NCI-H2029 (cell line): ENCODE results near the gene STK4.
A peak's percentile ranks its signal among the peaks of the same experiment; 100 is the strongest.

Experiments used
- DNase-seq: peaks from one replicate; lab custom pipeline; 2025; lab: John Stamatoyannopoulos, UW

STK4 gene

DNA sequence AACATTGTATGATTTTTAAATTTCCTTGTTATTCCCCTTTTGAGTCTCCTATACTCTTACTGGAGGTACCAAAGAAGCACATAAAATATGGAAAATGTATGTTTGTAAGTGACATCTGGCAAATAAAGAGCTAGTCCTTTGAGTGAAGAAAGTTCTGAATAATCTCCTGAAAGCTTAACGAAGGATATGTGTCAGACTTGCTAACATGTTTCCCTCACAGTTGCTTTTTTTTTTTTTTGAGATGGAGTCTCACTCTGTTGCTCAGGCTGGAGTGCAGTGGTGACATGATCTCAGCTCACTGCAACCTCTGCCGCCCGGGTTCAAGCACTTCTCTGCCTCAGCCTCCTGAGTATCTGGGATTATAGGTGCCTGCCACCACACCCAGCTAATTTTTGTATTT, 63.6 kb downstream of the STK4 start:
- DNase-seq, result no peak

DNA sequence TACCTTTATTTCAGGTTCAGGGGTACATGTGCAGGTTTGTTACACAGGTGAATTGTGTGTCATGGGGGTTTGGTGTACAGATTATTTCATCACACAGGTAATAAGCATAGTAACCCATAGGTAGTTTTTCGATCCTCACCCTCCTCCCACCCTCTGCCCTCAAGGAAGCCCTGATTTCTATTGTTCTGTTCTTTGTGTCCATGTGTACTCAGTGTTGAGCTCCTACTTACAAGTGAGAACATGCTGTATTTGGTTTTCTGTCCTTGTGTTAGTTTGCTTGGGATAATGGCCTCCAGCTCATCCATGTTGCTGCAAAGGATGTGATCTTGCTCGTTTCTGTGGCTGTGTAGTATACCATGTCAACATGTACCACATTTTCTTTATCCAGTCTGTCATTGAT, 66.0 kb downstream of the STK4 start:
- no peak for DNase-seq

DNA sequence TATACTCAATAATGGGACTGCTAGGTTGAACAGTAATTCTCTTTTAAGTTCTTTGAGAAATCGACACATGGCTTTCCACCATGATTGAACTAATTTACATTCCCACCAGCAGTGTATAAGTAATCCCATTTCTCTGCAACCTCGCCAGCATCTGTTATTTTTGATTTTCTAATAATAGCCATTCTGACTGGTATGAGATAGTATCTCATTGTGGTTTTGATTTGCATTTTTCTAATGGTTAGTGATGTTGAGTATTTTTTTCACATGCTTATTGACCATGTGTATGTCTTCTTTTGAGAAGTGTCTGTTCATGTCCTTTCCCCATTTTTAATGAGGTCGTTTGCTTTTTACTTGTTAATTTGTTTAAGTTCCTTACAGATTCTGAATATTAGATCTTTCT, 66.5 kb downstream of the STK4 start:
- DNase-seq, result no peak

DNA sequence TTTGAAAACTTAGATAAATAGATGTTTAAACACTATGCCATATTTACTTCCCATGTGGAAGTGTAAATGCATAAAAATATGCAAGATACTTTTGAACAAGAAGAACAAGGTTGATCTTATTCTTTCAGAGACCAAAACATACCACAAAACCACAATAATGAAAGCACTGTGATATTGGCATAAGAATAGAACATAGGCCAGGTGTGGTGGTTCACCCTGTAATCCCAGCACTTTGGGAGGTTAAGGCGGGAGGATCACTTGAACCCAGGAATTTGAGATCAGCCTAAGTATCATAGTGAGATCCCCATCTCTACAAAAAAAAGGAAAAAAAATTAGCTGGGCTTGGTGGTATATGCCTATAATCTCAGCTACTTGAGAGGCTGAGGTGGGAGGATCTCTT, 68.1 kb downstream of the STK4 start:
- no peak for DNase-seq

GRCh38 chr20:45036044-45036755, 69.9 kb downstream of the STK4 start:
- DNase-seq, result no peak

- no peak for DNase-seq
Observed at GRCh38 chr20:45037050-45037449, 70.7 kb downstream of the STK4 start.

- no peak for DNase-seq
Observed at GRCh38 chr20:45037635-45038034, 71.3 kb downstream of the STK4 start.

- DNase-seq, result no peak
Observed at GRCh38 chr20:45038745-45039474, 72.6 kb downstream of the STK4 start.

GRCh38 chr20:45039475-45039820, 73.1 kb downstream of the STK4 start:
- no peak for DNase-seq

GRCh38 chr20:45041464-45042337, 75.4 kb downstream of the STK4 start:
- peak; percentile 38 for DNase-seq

DNA sequence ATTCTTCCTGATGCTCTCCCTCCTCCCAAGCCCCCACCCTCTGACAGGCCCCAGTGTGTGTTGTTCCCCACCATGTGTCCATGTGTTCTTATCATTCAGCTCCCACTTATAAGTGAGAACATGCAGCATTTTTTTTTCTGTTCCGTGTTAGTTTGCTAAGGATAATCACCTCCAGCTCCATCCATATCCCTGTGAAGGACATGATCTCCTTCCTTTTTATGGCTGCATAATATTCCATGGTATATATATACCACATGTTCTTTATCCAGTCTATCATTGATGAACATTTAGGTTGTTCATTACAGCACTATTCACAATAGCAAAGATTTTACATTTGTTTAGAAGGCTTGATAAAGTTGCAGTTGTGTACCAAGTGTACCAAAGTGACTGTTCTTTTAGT, 76.7 kb downstream of the STK4 start:
- no peak for DNase-seq

- DNase-seq, result peak; percentile 73
Observed at GRCh38 chr20:45044084-45044573, 77.8 kb downstream of the STK4 start.

- no peak for DNase-seq
Observed at GRCh38 chr20:45044601-45045000, 78.3 kb downstream of the STK4 start.

DNA sequence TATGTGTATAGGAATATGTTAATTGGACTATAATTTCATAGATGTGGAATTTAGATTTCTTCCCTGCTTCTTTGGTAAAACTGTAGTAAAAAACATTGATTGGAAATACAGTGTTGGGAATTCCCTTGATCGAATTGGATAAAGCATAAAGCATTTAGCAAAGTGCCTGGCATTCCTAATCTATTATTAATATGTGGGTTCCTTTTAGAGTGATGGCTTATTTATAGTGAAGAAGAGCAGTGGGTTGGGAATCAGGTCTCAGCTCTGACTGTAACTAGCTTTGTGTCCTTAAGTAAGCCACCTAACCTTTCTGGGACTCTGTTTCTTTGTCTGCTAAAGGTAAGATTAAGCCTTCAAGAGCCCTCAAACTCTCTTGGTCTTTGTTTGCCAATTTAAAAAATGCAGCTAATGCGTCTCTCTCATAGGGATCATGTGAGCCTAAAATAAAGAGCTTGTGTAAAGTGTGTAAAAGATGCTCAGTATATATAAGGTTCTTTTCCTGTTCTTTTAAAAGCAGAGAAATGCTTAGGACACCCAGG, 81.3 kb downstream of the STK4 start:
- DNase-seq, result no peak

DNA sequence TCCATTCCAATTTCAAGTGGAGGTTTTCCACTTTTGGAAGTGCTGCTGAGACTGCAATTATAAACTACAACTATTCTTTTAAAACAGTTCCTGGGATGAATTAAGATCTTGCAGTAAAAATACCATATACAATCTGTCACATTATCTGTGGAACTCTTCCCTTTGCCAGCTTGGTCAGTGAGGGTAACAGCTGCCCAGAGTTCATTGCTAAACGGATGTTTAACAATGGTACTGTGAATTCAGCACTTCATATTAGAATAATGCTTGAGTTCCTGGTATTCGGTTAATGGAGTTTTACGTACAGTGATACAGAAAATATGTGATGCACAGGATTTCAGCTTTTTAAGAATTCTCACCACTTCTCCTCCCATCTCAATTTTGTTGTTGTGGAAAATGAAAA, 83.1 kb downstream of the STK4 start:
- no peak for DNase-seq

- no peak for DNase-seq
Observed at GRCh38 chr20:45049904-45050471, 83.7 kb downstream of the STK4 start.

DNA sequence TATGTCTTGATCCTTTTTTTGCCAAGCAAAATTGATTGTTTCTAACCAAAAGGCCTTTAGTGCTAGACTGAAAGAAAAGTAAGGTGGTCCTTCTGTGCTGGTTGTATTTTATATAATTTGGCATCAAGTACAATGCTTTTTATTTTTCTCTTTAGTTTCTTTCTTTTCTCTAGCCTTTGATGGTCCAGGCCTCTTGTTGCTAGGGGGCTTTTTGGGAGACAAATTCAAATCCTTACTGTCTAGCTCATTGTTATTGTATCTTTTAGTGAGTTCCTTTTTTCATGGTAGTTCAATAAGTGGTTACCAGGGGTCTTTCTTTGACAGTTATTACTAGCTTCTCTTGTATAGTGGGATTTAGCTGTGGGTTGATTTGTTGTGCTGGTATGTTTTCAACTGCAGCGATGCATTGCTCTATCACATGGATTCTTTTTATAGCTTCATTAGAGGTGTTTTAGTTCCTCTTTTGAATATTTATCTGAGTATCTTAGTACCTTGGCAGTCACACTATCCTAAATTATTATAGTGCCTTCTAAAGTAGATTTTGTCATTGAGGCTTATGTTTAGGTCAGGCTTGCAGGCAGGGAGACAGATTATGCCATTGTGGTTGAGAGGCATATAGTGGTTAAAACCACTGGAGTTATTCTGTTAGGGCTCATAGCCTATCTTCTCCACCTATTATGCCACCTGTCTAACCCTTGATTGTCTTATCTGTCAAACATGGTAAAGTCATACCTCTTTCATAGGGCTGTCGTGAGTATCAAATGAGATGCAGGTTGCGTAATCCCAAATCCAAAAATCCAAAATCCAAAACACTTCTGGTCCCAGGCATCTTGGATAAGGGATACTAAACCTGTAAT, 85.1 kb downstream of the STK4 start:
- no peak for DNase-seq

GRCh38 chr20:45052698-45053429, 86.6 kb downstream of the STK4 start:
- DNase-seq, result peak; percentile 35

- no peak for DNase-seq
Observed at GRCh38 chr20:45053430-45054351, 87.4 kb downstream of the STK4 start.
